ENCODE results near the gene CSRNP2.

DNA sequence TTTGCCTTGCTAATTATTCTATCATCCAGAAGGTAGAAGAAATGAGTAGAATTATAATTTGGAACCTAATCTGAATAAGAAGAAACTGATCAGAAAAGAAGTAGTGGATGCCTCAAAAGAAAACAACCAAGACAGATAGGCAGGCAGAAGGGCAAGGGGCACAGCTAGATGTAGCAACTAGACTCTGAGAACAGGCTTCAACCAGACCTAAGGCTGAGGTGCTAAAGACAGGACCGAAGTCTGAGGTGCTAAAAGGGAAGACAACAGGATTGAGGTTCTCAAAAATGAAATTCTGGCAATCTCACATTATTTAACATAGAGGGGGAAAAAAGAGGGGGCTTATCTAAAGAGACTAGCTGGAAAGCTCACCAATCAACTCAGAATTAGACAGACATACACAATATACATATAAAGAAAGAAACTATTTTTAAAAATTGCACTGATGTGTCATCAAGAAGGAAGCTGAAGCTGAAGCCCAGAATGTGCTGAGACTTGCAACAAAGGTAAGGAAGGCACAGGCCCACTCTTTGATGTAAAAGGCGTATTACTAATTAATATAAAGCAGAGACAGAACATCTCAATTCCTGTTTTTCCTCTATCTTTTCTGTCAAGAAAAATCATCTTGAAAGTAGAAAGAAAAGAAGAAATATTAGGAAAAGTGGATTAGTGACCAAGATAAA is 43.8 kb upstream of the CSRNP2 start:
- TF ChIP-seq, protein P1, sequence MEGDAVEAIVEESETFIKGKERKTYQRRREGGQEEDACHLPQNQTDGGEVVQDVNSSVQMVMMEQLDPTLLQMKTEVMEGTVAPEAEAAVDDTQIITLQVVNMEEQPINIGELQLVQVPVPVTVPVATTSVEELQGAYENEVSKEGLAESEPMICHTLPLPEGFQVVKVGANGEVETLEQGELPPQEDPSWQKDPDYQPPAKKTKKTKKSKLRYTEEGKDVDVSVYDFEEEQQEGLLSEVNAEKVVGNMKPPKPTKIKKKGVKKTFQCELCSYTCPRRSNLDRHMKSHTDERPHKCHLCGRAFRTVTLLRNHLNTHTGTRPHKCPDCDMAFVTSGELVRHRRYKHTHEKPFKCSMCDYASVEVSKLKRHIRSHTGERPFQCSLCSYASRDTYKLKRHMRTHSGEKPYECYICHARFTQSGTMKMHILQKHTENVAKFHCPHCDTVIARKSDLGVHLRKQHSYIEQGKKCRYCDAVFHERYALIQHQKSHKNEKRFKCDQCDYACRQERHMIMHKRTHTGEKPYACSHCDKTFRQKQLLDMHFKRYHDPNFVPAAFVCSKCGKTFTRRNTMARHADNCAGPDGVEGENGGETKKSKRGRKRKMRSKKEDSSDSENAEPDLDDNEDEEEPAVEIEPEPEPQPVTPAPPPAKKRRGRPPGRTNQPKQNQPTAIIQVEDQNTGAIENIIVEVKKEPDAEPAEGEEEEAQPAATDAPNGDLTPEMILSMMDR (conservative IDR thresholded peaks at IDR 0.05; ENCODE audit: low read depth, low read length), result no peak
- TF ChIP-seq EZH2phosphoT487 (IDR thresholded peaks at IDR 0.05; ENCODE audit: borderline replicate concordance, low read length) (no peak), EZH2 (IDR thresholded peaks at IDR 0.05; ENCODE audit: low read length, unreplicated experiment) (no peak)

Data from PC-3 (cell line).